Measurements from ENCODE around the gene ABCB10. TPM values are rescaled to one million over a fixed set of nuclear protein-coding genes. Genes with fewer than 3 reads are reported as not detected.

The ABCB10 gene
- total RNA-seq, 2 experiments from 2014 or later = 9.8 to 11.0 TPM

DNA sequence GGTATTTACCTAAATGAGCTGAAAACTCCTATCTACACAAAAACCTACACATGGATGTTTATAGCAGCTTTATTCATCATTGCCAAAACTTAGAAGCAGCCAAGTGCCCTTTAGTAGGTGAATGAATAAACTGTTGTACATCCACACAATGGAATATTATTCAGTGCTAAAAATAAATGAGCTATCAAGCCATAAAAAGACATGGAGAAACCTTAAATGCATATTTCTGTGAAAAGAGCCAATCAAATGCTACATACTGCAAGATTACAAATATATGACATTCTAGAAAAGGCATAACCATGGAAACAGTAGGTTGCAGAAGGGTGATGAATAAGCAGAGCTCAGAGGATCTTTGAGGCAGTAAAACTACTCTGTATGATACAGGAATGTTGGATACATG is 23.3 kb downstream of the ABCB10 start:
- POLR2A ChIA-PET = interaction anchor here (1.0 to 1.2 kb wide), 2 partner anchors 22 to 24 kb away, joined by 3 read pairs; partner anchors contain the start of gene ABCB10
- Mint-ChIP-seq H3K27me3 (no peaks in the 10 kb centered on the region), H3K9me3 (no peaks in the 10 kb centered on the region), H3K36me3 (ENCODE audit: low read depth) (peaks cover 80% of the 10 kb centered on the region), H3K4me1 (ENCODE audit: low read depth) (no peaks in the 10 kb centered on the region), H3K27ac (no peak overlapping the region), H3K4me3 (no peak overlapping the region)
- TF ChIP-seq, protein P1, sequence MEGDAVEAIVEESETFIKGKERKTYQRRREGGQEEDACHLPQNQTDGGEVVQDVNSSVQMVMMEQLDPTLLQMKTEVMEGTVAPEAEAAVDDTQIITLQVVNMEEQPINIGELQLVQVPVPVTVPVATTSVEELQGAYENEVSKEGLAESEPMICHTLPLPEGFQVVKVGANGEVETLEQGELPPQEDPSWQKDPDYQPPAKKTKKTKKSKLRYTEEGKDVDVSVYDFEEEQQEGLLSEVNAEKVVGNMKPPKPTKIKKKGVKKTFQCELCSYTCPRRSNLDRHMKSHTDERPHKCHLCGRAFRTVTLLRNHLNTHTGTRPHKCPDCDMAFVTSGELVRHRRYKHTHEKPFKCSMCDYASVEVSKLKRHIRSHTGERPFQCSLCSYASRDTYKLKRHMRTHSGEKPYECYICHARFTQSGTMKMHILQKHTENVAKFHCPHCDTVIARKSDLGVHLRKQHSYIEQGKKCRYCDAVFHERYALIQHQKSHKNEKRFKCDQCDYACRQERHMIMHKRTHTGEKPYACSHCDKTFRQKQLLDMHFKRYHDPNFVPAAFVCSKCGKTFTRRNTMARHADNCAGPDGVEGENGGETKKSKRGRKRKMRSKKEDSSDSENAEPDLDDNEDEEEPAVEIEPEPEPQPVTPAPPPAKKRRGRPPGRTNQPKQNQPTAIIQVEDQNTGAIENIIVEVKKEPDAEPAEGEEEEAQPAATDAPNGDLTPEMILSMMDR (IDR thresholded peaks at IDR 0.05) = no peak
- intact Hi-C loops (cut with DNase I, micrococcal nuclease) = no loop called here
- Histone ChIP-seq H3K4me1 (ENCODE audit: insufficient read depth, low read length) (no peaks in the 10 kb centered on the region), H3K27ac (ENCODE audit: low read depth in 1 of 2, low read length in 2 of 2) (no peak overlapping the region), H3K4me3 (ENCODE audit: low read length) (no peak overlapping the region), H3K27me3 (ENCODE audit: control insufficient read depth in 1 of 2, insufficient read depth in 2 of 2, low read length in 2 of 2) (no peaks in the 10 kb centered on the region), H3K9me3 (ENCODE audit: control insufficient read depth in 1 of 2, insufficient read depth in 1 of 2, low read length in 2 of 2) (no peaks in the 10 kb centered on the region), H3K36me3 (ENCODE audit: insufficient read depth, low read length) (peaks cover 55% of the 10 kb centered on the region)
- CTCF ChIA-PET = no interaction called here
- no peak for DNase-seq
- ATAC-seq (ENCODE audit: poor library complexity) = no peak

DNA sequence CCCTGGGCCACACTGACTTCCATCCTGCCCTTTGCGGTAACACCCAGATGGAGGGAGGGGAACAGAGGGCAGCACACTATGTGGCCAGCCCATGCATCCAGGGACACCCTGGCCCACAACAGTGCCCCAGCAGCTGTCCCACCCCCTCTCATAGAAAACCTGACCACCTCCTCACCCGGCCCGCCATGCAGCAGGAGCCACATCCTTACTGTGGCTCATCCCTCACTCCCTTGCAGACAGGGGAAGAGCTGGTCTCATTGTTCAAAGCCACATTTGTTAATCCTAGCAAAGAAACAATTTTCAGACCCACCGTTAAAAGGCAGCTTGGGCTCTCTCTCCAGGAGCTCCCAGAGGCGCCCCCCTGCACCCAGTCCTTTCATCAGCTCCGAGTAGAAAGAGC is 27.2 kb downstream of the ABCB10 start:
- H3K9me3 ChIP-seq (ENCODE audit: control insufficient read depth in 1 of 2, insufficient read depth in 1 of 2, low read length in 2 of 2) = no peaks in the 10 kb centered on the region
- no peak overlapping the region for H3K27ac Mint-ChIP-seq
- H3K36me3 ChIP-seq (ENCODE audit: insufficient read depth, low read length) = peaks cover 46% of the 10 kb centered on the region
- POLR2A ChIA-PET = interaction anchor here (0.6 kb wide), 1 partner anchor 481 kb away, joined by 3 read pairs; no protein-coding TSS in a partner anchor
- intact Hi-C loops (cut with DNase I, micrococcal nuclease) = no loop called here
- no peaks in the 10 kb centered on the region for H3K9me3 Mint-ChIP-seq
- no peak overlapping the region for H3K4me3 ChIP-seq (ENCODE audit: low read length)
- H3K4me1 Mint-ChIP-seq (ENCODE audit: low read depth) = no peaks in the 10 kb centered on the region
- no peak overlapping the region for H3K4me3 Mint-ChIP-seq
- CTCF ChIA-PET = no interaction called here
- TF ChIP-seq, protein P1 (IDR thresholded peaks at IDR 0.05) = no peak
- H3K4me1 ChIP-seq (ENCODE audit: insufficient read depth, low read length) = no peaks in the 10 kb centered on the region
- H3K27me3 ChIP-seq (ENCODE audit: control insufficient read depth in 1 of 2, insufficient read depth in 2 of 2, low read length in 2 of 2) = no peaks in the 10 kb centered on the region
- no peak for ATAC-seq (ENCODE audit: poor library complexity)
- peaks cover 78% of the 10 kb centered on the region for H3K36me3 Mint-ChIP-seq (ENCODE audit: low read depth)
- DNase-seq = no peak
- no peaks in the 10 kb centered on the region for H3K27me3 Mint-ChIP-seq
- no peak overlapping the region for H3K27ac ChIP-seq (ENCODE audit: low read depth in 1 of 2, low read length in 2 of 2)

DNA sequence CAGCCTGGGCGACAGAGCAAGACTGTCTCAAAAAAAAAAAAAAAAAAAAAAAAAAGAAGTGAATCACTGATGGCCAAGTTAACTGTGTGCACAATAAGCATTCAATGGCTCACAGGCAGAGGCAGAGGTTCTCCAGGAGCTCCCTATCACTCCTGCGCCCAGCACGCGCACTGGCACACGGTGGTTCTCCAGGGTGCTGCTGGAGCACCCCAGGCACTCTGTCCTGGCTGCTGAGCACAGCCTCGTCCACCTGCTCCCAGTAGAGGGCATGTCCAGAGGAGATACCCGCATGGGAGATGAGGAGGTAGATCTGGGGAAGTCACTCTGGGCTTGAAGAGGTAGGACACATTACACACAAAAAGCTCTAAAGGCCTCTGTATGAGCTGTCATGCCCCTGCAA is 28.9 kb downstream of the ABCB10 start:
- POLR2A ChIA-PET = no interaction called here
- Histone ChIP-seq H3K4me1 (ENCODE audit: insufficient read depth, low read length) (no peaks in the 10 kb centered on the region), H3K4me3 (ENCODE audit: low read length) (no peak overlapping the region), H3K27ac (ENCODE audit: low read depth in 1 of 2, low read length in 2 of 2) (no peak overlapping the region), H3K9me3 (ENCODE audit: control insufficient read depth in 1 of 2, insufficient read depth in 1 of 2, low read length in 2 of 2) (no peaks in the 10 kb centered on the region), H3K36me3 (ENCODE audit: insufficient read depth, low read length) (peaks cover 51% of the 10 kb centered on the region), H3K27me3 (ENCODE audit: control insufficient read depth in 1 of 2, insufficient read depth in 2 of 2, low read length in 2 of 2) (no peaks in the 10 kb centered on the region)
- TF ChIP-seq, protein P1 (IDR thresholded peaks at IDR 0.05) = no peak
- peaks cover 81% of the 10 kb centered on the region for H3K36me3 Mint-ChIP-seq (ENCODE audit: low read depth)
- CTCF ChIA-PET = no interaction called here
- no peaks in the 10 kb centered on the region for H3K4me1 Mint-ChIP-seq (ENCODE audit: low read depth)
- H3K9me3 Mint-ChIP-seq = no peaks in the 10 kb centered on the region
- H3K27ac Mint-ChIP-seq = no peak overlapping the region
- no peak overlapping the region for H3K4me3 Mint-ChIP-seq
- no peaks in the 10 kb centered on the region for H3K27me3 Mint-ChIP-seq
- intact Hi-C loops (cut with DNase I, micrococcal nuclease) = no loop called here
- DNase-seq (no peak), ATAC-seq (ENCODE audit: poor library complexity) (no peak)

Data from CD4-positive, alpha-beta T cell (primary cell).